ENCODE data around the gene SLC25A26.

SLC25A26 gene

DNA sequence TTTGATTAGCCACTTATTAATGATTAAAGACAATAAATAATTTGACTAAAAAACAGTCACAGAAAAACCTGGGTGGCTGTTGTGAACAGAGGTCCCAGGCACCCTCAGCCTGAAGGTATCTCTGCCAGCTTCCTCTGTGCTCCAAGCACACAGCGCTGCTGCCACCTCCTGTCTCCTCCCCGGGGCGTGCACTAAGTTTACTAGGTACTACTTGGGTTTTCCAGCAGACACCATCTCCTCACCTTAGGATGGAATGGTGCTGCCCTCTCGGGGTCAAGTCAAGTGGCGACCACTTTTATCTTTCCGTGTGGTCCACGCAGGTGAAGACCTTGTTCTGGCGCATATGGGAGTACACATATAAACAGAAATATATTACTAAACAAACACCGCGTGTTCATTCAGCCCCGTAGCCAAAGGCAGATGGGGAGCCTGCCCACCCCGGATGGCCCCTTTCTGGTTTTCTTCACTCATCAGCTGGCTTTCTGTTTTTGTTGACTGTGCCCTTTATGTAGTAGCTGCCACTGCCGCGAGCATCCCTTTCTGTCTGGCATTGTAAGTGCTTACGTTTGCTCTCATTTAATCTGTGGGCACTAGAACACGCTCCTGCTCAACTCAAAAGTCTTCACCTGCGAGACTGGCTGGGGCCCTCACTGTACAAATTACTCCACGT is 152.0 kb downstream of the SLC25A26 start:
- DNase-seq (ENCODE audit: low spot score): no peak

DNA sequence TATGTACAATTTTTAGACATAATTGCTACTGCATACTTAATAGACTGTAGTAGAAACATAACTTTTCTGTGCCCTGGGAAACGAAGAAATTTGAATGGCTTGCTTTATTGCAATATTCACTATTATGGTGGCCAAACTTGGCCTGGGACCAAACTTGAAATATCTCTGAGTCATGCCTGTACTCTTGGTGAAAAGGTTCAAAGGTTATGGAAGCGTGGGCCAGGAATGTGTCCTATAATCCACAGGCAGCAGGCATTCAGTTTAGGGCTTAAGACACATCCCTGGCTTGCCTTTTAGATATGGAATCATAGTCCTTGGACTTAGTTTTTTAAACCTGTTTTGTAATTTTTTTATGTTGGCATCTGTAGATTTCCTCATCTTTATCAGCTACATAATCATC is 155.8 kb downstream of the SLC25A26 start:
- peak; percentile 80 for DNase-seq (ENCODE audit: low spot score)

- no peak for DNase-seq (ENCODE audit: low spot score)
Observed at GRCh38 chr3:66377800-66378199, 157.0 kb downstream of the SLC25A26 start.

DNA sequence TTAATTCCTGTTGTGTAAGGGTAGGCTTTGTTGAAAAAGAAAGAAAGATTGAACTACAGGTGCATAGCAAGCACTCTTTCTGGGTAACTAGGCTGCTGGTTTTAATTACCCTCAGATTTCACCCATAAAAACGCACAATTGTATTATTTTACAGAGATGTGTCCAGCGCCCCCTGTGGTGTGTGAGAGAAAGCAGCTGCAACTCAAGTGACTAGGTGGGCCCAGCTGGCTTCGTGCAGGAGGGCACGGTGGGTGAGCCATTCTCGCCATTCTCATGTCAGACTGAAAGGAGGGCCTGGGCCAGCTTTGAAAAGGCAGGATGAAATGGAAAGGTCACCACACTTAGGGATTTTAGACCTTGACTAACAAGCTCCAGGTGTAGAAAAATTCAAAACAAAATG is 157.5 kb downstream of the SLC25A26 start:
- DNase-seq (ENCODE audit: low spot score): no peak

DNA sequence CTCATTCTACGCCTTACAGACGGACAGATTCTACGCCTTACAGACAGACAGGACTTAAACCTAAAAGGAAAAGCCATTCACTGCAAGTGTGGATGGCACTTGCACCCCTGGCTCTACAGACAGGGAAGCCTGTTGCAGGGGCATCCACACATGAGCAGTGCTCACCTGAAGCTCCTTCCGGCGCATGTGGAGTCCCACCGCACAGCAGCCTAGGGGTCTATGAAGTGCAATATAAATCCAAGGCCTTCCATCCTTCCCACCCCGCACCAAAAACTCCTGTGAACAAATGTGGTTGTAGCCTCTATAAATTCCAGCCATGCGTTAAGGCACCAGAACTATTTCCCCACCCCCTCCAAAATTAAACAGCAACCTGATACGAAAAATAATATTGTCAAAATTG is 158.8 kb downstream of the SLC25A26 start:
- no peak for DNase-seq (ENCODE audit: low spot score)

DNA sequence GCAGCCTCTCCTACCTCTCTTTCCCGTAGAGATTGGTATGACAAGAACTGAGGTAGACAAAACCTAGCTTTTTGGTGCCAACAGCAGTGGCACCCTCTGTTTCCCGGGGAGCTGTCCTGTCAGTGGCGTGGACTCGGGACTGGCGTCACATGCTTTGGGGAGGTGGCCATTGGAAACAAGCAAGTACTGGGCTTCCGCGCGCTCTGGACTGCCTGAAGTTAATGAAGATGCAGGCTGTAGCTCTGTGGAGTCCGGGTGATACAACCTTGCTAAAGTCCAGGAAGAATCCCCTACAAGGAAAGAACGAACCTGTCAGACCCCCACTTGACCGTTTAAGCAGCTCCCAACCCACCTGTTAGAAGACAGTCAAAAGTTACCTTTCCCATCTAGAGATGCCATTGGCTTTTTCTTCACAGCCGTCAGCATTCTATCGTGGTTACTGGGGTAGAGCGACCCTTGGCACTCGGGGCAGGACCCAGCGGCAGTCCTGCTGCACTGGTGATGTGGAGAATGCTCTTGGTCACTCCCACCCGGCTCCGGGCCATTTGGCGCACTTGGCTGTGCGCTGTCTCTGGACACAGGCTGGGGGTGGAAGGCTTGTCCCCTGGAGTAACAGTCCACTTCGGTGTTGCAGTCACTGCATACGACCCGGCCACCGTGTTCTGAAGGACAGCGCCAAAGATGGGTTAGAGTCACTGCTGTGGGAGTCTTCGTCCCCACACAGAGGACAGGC is 159.6 kb downstream of the SLC25A26 start:
- no peak for DNase-seq (ENCODE audit: low spot score)

GRCh38 chr3:66381626-66382025 is 160.8 kb downstream of the SLC25A26 start:
- no peak for DNase-seq (ENCODE audit: low spot score)

- no peak for DNase-seq (ENCODE audit: low spot score)
Observed at GRCh38 chr3:66382142-66382541, 161.3 kb downstream of the SLC25A26 start.

- DNase-seq (ENCODE audit: low spot score): no peak
Observed at GRCh38 chr3:66383023-66383422, 162.2 kb downstream of the SLC25A26 start.

- no peak for DNase-seq (ENCODE audit: low spot score)
Observed at GRCh38 chr3:66383998-66384745, 163.4 kb downstream of the SLC25A26 start.

GRCh38 chr3:66385066-66385465 is 164.3 kb downstream of the SLC25A26 start:
- DNase-seq (ENCODE audit: low spot score): no peak

- no peak for DNase-seq (ENCODE audit: low spot score)
Observed at GRCh38 chr3:66386011-66386924, 165.5 kb downstream of the SLC25A26 start.

DNA sequence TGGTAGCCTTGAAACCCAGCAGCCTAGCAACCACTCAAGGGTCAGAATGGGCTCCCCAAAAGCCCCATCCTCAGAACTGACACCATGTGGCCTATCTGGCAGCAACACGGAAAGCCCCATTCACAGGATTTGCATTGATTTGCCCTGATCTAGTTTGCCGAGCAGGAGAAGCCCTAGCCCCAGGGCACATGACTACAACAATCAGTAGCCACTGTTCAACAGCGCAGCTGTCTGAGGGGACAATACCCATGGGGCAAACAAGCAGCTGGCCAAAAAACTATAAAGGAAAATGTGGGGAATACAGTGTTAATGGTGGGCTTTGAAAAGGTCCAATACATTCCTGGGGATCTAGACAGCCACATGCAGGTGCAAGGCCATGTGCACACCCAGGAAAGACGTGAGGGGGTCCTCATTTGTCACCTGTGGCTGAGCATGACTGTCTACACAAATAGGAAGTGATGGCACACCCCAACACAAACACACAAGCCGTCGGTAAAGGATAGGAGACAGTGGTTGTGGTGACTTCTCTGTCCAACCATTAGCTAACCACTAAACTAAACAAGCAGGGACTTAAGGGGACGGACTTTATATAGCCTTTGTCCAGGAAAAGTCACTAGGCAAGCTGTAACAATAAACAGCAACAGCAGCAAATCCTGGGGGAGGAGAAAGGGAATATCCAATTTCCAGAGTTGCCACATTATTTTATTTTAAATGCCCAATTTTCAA is 166.3 kb downstream of the SLC25A26 start:
- no peak for DNase-seq (ENCODE audit: low spot score)

GRCh38 chr3:66390013-66390412 is 169.2 kb downstream of the SLC25A26 start:
- DNase-seq (ENCODE audit: low spot score): no peak

DNA sequence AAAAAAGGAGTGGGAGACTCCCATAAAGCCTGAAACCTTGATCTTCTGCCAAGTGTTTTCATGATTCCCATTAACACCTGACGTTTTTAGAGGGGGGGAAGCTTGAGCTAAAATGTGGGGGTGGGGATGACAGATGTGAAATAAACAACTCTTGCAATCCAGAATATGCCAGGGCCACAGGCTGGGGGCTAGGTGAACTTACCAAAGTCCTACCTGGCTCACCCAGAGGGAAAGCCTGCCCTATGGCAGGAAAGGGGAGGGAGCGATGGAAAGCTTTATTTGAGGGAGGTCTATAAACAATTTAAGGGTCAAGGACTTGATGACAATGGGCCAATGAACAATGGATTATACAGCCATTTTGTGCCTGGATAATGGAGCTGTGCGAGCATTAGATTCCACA is 171.7 kb downstream of the SLC25A26 start:
- no peak for DNase-seq (ENCODE audit: low spot score)

DNA sequence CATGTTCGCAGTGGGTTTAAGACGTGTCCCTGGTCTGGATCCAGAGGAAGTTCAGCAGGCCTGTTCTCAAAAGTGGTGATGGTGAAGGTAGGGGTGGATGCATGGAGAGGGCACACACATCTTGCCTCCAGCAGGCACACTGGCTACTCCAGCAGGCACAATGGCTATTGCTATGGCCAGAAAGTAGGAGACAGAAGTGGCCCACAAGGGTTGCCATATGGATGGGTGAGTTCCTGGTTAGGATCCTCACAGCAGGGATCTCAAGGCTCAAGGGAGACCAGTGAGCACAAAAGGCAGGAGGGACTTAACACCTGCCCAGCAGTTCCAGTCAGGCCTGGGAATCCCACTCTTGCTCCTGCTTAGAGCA is 172.1 kb downstream of the SLC25A26 start:
- no peak for DNase-seq (ENCODE audit: low spot score)

DNA sequence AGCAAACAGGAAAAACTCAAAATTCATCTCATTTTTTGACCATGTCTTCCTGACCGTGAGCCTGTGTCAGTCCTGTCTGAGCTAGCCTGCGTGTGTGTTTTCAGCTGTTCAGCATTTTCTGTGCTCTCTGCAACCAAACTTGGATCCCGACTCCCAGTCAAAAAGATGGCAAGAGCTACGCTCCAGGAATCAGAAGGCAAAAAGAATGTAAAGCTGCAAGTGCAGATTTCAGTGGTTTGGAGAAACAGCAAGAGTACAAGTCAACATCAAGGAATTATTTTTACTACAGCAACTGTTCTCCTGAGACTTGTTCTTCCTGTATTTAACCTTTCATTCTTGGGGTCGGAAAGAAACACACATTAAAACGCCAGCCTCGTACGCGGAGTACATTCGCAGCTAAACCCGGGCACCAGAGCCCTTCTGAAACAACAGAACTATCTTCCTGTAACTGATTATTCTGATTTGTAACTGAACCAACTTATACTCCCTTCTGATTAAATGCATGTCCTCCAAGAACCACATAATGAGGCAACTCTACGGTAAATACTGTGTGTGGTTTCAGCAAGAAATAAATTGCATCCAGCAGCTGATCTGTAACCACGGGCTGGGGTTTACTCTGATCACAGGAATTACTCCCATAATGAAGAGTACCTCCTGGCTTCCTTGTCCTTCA is 172.7 kb downstream of the SLC25A26 start:
- no peak for DNase-seq (ENCODE audit: low spot score)

- no peak for DNase-seq (ENCODE audit: low spot score)
Observed at GRCh38 chr3:66394019-66394752, 173.4 kb downstream of the SLC25A26 start.

GRCh38 chr3:66394753-66395249 is 174.0 kb downstream of the SLC25A26 start:
- no peak for DNase-seq (ENCODE audit: low spot score)

GRCh38 chr3:66395635-66396034 is 174.8 kb downstream of the SLC25A26 start:
- DNase-seq (ENCODE audit: low spot score): no peak
